ENCODE data around the gene TMEM92. TPM values are rescaled to one million over a fixed set of nuclear protein-coding genes. Genes with fewer than 3 reads are reported as not detected.

Gene TMEM92
- total RNA-seq, 1 experiment from 2014 or later = 6.6 TPM

GRCh38 chr17:50234581-50234980 is 39.7 kb upstream of the TMEM92 start:
- H3K4me1 ChIP-seq (ENCODE audit: control insufficient read depth in 1 of 2, insufficient read depth in 2 of 2, low read length in 2 of 2) = no peaks in the 10 kb centered on the region
- no peak overlapping the region for H3K9ac ChIP-seq (ENCODE audit: low read length)
- DNase-seq (ENCODE audit: low read depth, low spot score) (no peak), ATAC-seq (no peak)
- peaks cover 3% of the 10 kb centered on the region; the same call in 1 of the 2 replicates for H3K27me3 ChIP-seq (ENCODE audit: insufficient read depth, low read length)
- TF ChIP-seq ATF3 (IDR thresholded peaks at IDR 0.05) = no peak
- no peak for TF ChIP-seq SRF (IDR thresholded peaks at IDR 0.05; ENCODE audit: low read depth)
- TF ChIP-seq MAX (IDR thresholded peaks at IDR 0.05) = no peak
- TF ChIP-seq YY1 (IDR thresholded peaks at IDR 0.05; ENCODE audit: extremely low read depth, insufficient replicate concordance, low read depth, low read length) = no peak
- no peak for TF ChIP-seq POLR2A (IDR thresholded peaks at IDR 0.05; ENCODE audit: borderline replicate concordance, extremely low read depth, insufficient read depth, insufficient read length)
- TF ChIP-seq SIN3A (IDR thresholded peaks at IDR 0.05; ENCODE audit: low read depth) = no peak
- no peak for TF ChIP-seq EZH2phosphoT487 (IDR thresholded peaks at IDR 0.05; ENCODE audit: borderline replicate concordance)
- no TSS peak for BruUV-seq (replicated peaks)
- CTCF ChIA-PET = no interaction called here
- H4K20me1 ChIP-seq (ENCODE audit: insufficient read depth) = no peaks in the 10 kb centered on the region
- intact Hi-C loops (cut with micrococcal nuclease) = no loop called here
- no peak overlapping the region for H3K27ac ChIP-seq (ENCODE audit: low read depth, low read length)
- no peaks in the 10 kb centered on the region for H3K36me3 ChIP-seq (ENCODE audit: control insufficient read depth in 1 of 2, insufficient read depth in 2 of 2, low read length in 2 of 2)
- H3K4me2 ChIP-seq (ENCODE audit: low read length) = no peak overlapping the region
- H2AFZ ChIP-seq (ENCODE audit: low read depth, low read length, poor library complexity, severe bottlenecking) = no peak overlapping the region
- POLR2A ChIA-PET = interaction anchor here (0.6 kb wide), 1 partner anchor 34 kb away, joined by 3 read pairs; no protein-coding TSS in a partner anchor
- RAD21 ChIA-PET (ENCODE audit: low non-redundant PET in 1 of 2, low total read pairs in 2 of 2, uncharacterized antibody in 2 of 2, unreplicated experiment in 2 of 2) = no interaction called here
- no peaks in the 10 kb centered on the region for H3K9me2 ChIP-seq (ENCODE audit: insufficient read depth)
- H3K79me2 ChIP-seq (ENCODE audit: insufficient read depth, low read length) = no peaks in the 10 kb centered on the region
- H3K4me3 ChIP-seq (replicated peaks in 1 of 2; ENCODE audit: low read depth in 1 of 2, low read length in 2 of 2) = no peak overlapping the region
- H3K9me3 ChIP-seq (ENCODE audit: control insufficient read depth in 1 of 2, insufficient read depth in 1 of 2, low read depth in 1 of 2, low read length in 2 of 2) = no peaks in the 10 kb centered on the region

GRCh38 chr17:50237901-50238300 is 36.4 kb upstream of the TMEM92 start:
- H3K9ac ChIP-seq (ENCODE audit: low read length) = no peak overlapping the region
- no peak for ATAC-seq
- H3K4me2 ChIP-seq (ENCODE audit: low read length) = no peak overlapping the region
- no TSS peak for BruUV-seq (replicated peaks)
- H3K79me2 ChIP-seq (ENCODE audit: insufficient read depth, low read length) = no peaks in the 10 kb centered on the region
- H3K9me3 ChIP-seq (ENCODE audit: control insufficient read depth in 1 of 2, insufficient read depth in 1 of 2, low read depth in 1 of 2, low read length in 2 of 2) = peaks cover 0 to 8% of the 10 kb centered on the region in 2 experiments; a peak in 2 of 4 replicates
- no peak overlapping the region for H3K4me3 ChIP-seq (replicated peaks in 1 of 2; ENCODE audit: low read depth in 1 of 2, low read length in 2 of 2)
- intact Hi-C loops (cut with micrococcal nuclease) = no loop called here
- RAD21 ChIA-PET (ENCODE audit: low non-redundant PET in 1 of 2, low total read pairs in 2 of 2, uncharacterized antibody in 2 of 2, unreplicated experiment in 2 of 2) = no interaction called here
- no peak for DNase-seq (ENCODE audit: low read depth, low spot score)
- no peaks in the 10 kb centered on the region for H4K20me1 ChIP-seq (ENCODE audit: insufficient read depth)
- H3K27ac ChIP-seq (ENCODE audit: low read depth, low read length) = no peak overlapping the region
- H3K4me1 ChIP-seq (ENCODE audit: control insufficient read depth in 1 of 2, insufficient read depth in 2 of 2, low read length in 2 of 2) = no peaks in the 10 kb centered on the region
- POLR2A ChIA-PET = no interaction called here
- H3K9me2 ChIP-seq (ENCODE audit: insufficient read depth) = no peaks in the 10 kb centered on the region
- CTCF ChIA-PET = interaction anchor here (1.2 kb wide), 1 partner anchor 38 kb away, joined by 3 read pairs; no protein-coding TSS in a partner anchor
- H3K36me3 ChIP-seq (ENCODE audit: control insufficient read depth in 1 of 2, insufficient read depth in 2 of 2, low read length in 2 of 2) = no peaks in the 10 kb centered on the region
- no peak overlapping the region for H2AFZ ChIP-seq (ENCODE audit: low read depth, low read length, poor library complexity, severe bottlenecking)
- peaks cover 3% of the 10 kb centered on the region; the same call in 1 of the 2 replicates for H3K27me3 ChIP-seq (ENCODE audit: insufficient read depth, low read length)
- TF ChIP-seq SRF (IDR thresholded peaks at IDR 0.05; ENCODE audit: low read depth) (no peak), POLR2A (IDR thresholded peaks at IDR 0.05; ENCODE audit: borderline replicate concordance, extremely low read depth, insufficient read depth, insufficient read length) (no peak), REST (IDR thresholded peaks at IDR 0.05; ENCODE audit: low read depth) (no peak), YY1 (IDR thresholded peaks at IDR 0.05; ENCODE audit: extremely low read depth, insufficient replicate concordance, low read depth, low read length) (no peak), ATF3 (IDR thresholded peaks at IDR 0.05) (no peak), SIN3A (IDR thresholded peaks at IDR 0.05; ENCODE audit: low read depth) (no peak), RAD21 (IDR thresholded peaks at IDR 0.05; ENCODE audit: low read depth) (no peak), ZFX (IDR thresholded peaks at IDR 0.05) (no peak), ELF1 (IDR thresholded peaks at IDR 0.05; ENCODE audit: borderline replicate concordance, low read depth) (no peak), TCF7L2 (IDR thresholded peaks at IDR 0.05; ENCODE audit: borderline replicate concordance, extremely low read depth, insufficient read depth, insufficient read length) (no peak), SP1 (IDR thresholded peaks at IDR 0.05; ENCODE audit: low read depth) (no peak)
